SKM-1 treated with dmso at 0.1 percent for 144 hours (cell line): ENCODE data around the gene PLSCR4.

Experiments used
- DNase-seq: peaks from one replicate; lab custom pipeline; 2025; ENCODE audit not compliant: unreplicated experiment; lab: John Stamatoyannopoulos, UW

Gene PLSCR4

GRCh38 chr3:146195605-146196004, 55.3 kb downstream of the PLSCR4 start:
- no peak for DNase-seq

GRCh38 chr3:146195030-146195429, 55.9 kb downstream of the PLSCR4 start:
- DNase-seq: no peak

- no peak for DNase-seq
These were observed 59.9 kb downstream of the PLSCR4 start for GRCh38 chr3:146191051-146191450.

- DNase-seq: peak; percentile 41
These were observed 61.3 kb downstream of the PLSCR4 start for GRCh38 chr3:146189519-146190173.

- peak; percentile 5 for DNase-seq
These were observed 63.5 kb downstream of the PLSCR4 start for GRCh38 chr3:146187334-146187950.

GRCh38 chr3:146184241-146185015, 66.5 kb downstream of the PLSCR4 start:
- DNase-seq: no peak

GRCh38 chr3:146181216-146181615, 69.7 kb downstream of the PLSCR4 start:
- DNase-seq: no peak

- no peak for DNase-seq
These were observed 70.5 kb downstream of the PLSCR4 start for GRCh38 chr3:146180376-146180775.

GRCh38 chr3:146178006-146178689, 72.8 kb downstream of the PLSCR4 start:
- DNase-seq: no peak

GRCh38 chr3:146177519-146177918, 73.4 kb downstream of the PLSCR4 start:
- DNase-seq: no peak

- no peak for DNase-seq
These were observed 73.8 kb downstream of the PLSCR4 start for GRCh38 chr3:146177072-146177471.

GRCh38 chr3:146172586-146172985, 78.3 kb downstream of the PLSCR4 start:
- no peak for DNase-seq

- DNase-seq: no peak
These were observed 80.3 kb downstream of the PLSCR4 start for GRCh38 chr3:146170591-146170990.

GRCh38 chr3:146169891-146170290, 81.0 kb downstream of the PLSCR4 start:
- DNase-seq: no peak

GRCh38 chr3:146166826-146167225, 84.1 kb downstream of the PLSCR4 start:
- no peak for DNase-seq

GRCh38 chr3:146166415-146166821, 84.5 kb downstream of the PLSCR4 start:
- no peak for DNase-seq

GRCh38 chr3:146165877-146166276, 85.0 kb downstream of the PLSCR4 start:
- no peak for DNase-seq

GRCh38 chr3:146164971-146165769, 85.7 kb downstream of the PLSCR4 start:
- no peak for DNase-seq

GRCh38 chr3:146164506-146164905, 86.4 kb downstream of the PLSCR4 start:
- DNase-seq: no peak

GRCh38 chr3:146164071-146164470, 86.8 kb downstream of the PLSCR4 start:
- DNase-seq: no peak

GRCh38 chr3:146163584-146163983, 87.3 kb downstream of the PLSCR4 start:
- DNase-seq: no peak
